ENCODE results near the gene EHD1.

The EHD1 gene

GRCh38 chr11:64841592-64842365 lies 36.6 kb downstream of the EHD1 start:
- no peak for DNase-seq

GRCh38 chr11:64839887-64840782 lies 38.3 kb downstream of the EHD1 start:
- no peak for DNase-seq

DNA sequence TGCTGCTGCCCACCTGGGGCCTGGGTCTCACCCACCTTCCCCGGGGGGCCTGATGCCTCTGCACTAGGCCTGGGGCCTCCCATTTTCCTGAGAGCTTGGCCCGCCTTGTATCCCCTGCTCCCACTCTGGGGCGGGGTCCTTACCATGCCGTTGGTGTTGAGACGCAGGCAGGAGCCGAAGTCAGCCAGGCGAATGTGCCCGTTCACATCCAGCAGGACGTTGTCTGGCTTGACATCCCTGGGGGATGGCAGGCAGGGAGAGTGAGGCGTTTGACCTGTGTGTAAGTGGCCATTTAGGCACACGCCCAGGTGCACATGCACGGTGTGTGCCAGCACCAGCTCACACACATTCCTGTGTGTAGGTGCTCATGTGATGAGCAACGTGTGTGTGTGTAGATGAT lies 39.1 kb downstream of the EHD1 start:
- DNase-seq: no peak

GRCh38 chr11:64838600-64839334 lies 39.7 kb downstream of the EHD1 start:
- no peak for DNase-seq

DNA sequence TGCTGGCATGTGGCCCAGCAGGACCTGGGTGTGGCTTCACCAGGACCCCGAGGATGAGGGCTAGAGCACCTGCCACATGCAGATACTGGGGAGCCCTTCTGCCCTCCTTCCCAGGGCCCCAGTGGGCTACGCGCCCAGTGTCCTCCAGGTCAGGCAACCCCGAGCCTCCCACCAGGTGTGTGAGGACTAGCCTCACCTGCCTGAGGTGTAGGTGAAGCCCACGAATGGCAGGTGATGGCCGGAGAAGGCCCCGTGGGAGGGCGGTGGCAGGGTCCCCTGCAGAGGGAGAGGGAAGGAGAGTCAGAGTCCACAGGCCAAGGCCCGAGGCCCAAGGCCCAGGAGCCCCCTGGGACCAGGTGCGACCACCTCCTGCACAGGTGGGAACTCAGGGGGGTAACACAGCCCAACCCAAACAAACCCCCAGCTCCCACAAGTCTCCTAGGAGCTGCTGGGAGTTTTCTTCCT lies 40.5 kb downstream of the EHD1 start:
- no peak for DNase-seq

DNA sequence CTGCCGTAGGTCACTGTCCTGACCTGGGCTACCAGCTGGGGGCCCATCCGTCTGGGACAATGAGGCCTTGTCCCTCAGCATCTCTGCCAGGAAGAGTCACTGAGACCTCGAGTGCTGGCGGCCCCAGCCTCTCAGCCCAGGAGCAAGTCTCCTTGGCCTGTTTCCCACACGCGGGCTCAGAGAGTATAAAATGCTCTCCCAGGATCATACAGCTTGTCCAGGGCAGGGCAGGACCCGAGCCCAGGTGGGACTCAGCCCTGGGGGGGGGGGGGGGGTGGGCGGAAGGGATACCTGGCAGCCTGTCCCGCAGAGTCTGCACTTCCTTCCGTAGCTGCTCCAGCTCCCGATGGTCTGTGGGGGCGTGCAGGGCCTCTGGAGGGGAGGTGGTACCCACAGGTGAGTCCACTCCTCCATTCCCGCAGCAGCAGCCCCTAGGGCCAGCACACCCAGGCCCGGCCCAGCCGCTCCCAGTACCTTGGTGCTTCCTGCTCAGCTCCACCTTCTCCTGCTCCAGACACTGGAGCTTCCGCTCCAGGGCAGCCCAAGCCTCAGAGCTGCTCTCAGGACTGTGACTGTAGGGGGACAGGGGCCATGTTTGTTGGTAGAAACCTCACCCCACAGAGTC lies 41.9 kb downstream of the EHD1 start:
- DNase-seq: no peak

- DNase-seq: no peak
Observed at GRCh38 chr11:64835616-64836447, 42.6 kb downstream of the EHD1 start.

GRCh38 chr11:64834723-64835615 lies 43.5 kb downstream of the EHD1 start:
- DNase-seq: no peak

GRCh38 chr11:64834031-64834722 lies 44.2 kb downstream of the EHD1 start:
- DNase-seq: no peak

DNA sequence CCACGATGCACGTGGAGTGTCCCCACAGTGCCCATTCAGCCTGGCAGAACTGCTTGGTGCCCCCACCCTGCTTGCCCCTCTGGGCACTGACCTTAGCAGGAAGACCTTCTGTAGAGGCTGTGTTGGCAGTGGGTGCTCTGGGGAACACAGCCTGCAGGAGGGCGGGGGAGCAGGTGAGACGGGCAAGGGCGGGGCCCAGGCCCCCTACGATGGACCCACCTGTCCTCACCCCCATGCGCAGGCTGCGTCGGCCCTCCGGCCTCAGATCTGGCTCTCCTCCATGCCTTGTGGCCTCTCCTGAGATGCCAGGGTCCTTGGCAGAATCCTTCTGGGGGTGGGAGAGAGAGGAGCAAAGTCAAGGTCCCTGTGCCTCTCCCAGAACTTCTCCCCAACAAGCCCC lies 44.9 kb downstream of the EHD1 start:
- no peak for DNase-seq

GRCh38 chr11:64833198-64833502 lies 45.3 kb downstream of the EHD1 start:
- no peak for DNase-seq

DNA sequence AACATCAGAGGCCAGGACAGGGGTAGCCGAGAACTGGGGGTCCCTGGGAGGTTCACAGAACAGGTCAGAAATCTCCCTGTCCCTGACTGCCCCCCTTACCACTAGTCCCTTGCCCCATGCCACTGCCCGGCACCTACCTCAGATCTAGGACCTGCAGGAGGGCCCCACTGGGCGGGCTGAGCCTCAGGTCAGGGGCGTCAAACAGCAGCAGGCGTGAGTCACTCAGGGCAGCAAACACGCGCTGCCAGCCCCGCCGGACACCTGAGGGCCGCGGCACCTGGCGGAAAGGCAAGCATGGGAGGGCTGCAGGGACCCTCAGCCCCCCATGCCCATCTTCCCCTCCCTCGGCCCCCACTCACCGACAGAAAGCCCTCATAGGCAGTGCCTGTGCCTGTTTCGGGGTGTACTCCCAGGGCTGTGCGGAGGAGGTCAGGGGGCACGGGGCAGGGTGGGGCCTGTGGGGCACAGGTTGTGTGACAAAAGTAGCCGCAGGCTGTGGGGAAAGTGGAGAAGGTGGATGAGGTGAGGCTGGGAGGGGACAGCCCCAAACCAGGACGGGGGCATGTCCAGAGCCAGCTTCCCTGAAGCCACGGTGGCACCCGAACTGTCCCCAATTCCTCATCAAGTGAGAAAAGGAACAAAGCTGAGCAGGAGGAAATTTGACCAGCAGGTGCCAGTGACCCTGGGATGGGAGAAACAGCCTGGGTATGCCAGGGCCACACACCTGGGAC lies 45.8 kb downstream of the EHD1 start:
- DNase-seq: no peak

GRCh38 chr11:64831411-64831891 lies 47.0 kb downstream of the EHD1 start:
- DNase-seq: no peak

DNA sequence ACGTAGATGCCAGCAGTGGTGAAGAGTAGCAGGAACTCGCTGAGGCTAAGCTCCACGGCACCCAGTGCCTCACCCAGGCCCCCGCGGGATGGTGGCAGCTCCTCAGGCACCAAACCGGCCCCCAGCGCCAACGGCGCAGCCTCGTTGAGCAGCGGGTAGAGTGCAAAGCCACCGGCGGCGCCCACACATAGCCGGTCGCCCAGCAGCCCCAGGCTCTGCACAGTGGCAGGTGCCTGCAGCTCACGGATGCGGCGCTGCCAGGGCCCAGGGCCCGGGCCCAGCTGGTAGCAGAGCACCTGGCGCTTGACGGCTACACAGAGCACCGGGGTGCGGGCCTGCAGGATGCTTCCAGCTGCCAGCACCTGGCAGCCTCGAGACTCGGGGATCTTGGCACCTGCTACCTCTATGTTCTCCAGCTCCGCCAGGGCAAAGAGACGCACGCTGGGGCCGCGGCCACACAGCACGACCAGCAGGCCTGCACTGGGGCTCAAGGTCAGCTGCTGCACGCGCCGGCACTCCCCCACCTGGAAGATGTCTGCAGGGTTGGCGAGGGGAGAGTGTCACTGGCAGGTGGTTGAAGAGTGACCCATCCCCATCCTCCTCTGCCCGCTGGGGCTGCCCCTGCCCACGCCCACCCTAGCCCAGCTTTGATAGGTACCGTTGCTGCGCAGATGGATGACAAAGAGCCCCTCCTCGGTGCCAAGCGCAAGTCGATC lies 48.7 kb downstream of the EHD1 start:
- DNase-seq: no peak

- no peak for DNase-seq
Observed at GRCh38 chr11:64827451-64827839, 51.0 kb downstream of the EHD1 start.

DNA sequence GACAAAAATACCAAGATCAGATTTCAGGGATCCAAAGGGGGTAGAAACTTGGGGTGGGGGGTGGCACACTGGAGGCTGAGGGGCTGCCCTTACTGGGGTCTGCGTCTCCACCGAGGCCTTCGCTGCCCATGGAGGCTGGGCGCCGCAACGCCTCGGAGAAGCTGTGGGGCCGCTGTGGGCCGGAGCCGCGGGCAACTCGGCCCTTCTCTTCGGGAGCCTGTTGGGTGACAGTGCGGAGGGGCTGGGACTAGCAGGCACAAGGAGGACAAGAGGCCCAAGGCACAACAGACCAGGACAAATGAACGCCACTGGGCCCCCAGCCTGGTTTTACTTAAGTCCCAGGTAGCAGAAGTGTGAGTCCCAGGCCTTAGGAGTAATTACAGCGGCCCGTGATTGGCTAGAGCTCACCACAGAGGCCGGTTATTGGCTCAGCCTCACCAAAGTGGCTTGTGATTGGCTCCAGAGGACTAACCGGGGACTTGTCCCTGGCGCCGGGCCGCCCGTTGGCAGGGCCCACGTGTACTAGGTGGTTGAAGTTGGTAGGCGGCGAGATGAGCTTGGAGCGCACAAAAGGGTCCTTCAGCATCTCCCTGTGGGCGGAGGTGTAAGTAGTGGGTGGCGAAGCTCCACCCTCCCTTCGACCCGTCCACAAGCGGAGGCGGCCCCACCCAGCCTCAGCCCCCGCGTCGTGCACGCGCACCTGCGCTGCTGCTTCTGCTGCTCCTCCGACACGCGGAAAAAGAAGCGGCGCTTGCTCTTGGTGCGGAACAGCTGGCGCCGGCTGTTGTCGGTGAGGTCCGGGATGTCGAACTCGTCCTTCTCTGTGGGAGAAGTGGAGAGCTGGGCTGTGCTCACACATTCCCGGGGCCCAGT lies 51.6 kb downstream of the EHD1 start:
- no peak for DNase-seq

DNA sequence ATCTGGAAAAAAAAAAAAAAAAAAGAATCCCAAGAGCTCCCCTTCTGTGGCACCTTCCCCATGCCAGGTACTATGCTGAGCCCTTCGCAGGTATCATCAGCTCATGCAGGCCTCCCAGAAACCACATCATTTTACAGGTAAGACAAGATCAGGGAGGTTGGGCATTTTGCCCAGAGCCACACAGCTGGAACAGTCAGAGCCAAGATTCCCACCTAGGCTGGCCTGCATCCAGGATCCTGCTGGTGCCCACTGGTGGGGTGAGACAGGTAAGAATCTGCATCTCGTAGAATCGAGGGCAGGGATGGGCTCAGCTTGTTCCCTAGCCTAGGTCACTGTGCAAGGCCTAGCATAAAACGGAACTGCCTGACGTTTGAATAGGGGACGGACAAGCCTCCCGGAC lies 52.4 kb downstream of the EHD1 start:
- DNase-seq: no peak

All from hematopoietic multipotent progenitor cell treated with erythropoietin and hydrocortisone succinate and interleukin-3 and kit ligand, for 6 days (in vitro differentiated cells).